Smooth muscle cell (in vitro differentiated cells): ENCODE results near the gene NUDT15. TPM values are rescaled to one million over a fixed set of nuclear protein-coding genes. Genes with fewer than 3 reads are reported as not detected.

Experiments used
- DNase-seq: peaks from one replicate; lab custom pipeline; 2025; ENCODE audit not compliant: unreplicated experiment; lab: John Stamatoyannopoulos, UW
- H2AFZ ChIP-seq: fragments of 200-600 bp; sonication (generic); 2 replicates; pipeline ENCODE4 v1.6.0; 2016; ENCODE audit warnings: antibody characterized with exemption, low read depth, mild to moderate bottlenecking
- H3F3A ChIP-seq: fragments of 200-600 bp; sonication (generic); 2 replicates; pipeline ENCODE4 v1.6.0; 2017; ENCODE audit warnings: antibody characterized with exemption, low read depth
- H3K27ac ChIP-seq: fragments of 200-600 bp; sonication (generic); 2 replicates; pipeline ENCODE4 v1.5.1; 2016; ENCODE audit warnings: low read depth, mild to moderate bottlenecking
- H3K27me3 ChIP-seq: fragments of 200-600 bp; sonication (generic); 2 replicates; pipeline ENCODE4 v1.6.1; 2016; ENCODE audit warnings: low read depth, mild to moderate bottlenecking
- H3K36me3 ChIP-seq: fragments of 200-600 bp; sonication (generic); 2 replicates; pipeline ENCODE4 v1.5.1; 2016; ENCODE audit warnings: low read depth
- H3K4me1 ChIP-seq: fragments of 200-600 bp; sonication (generic); 2 replicates; pipeline ENCODE4 v1.5.1; 2016; ENCODE audit warnings: low read depth
- H3K4me2 ChIP-seq: fragments of 200-600 bp; sonication (generic); 2 replicates; pipeline ENCODE4 v1.6.0; 2016; ENCODE audit warnings: mild to moderate bottlenecking
- H3K4me3 ChIP-seq: fragments of 200-600 bp; sonication (generic); 2 replicates; pipeline ENCODE4 v1.5.1; 2016; ENCODE audit warnings: mild to moderate bottlenecking
- H3K79me2 ChIP-seq: fragments of 200-600 bp; sonication (generic); 2 replicates; pipeline ENCODE4 v1.6.0; 2016; ENCODE audit warnings: low read depth, mild to moderate bottlenecking
- H3K9ac ChIP-seq: fragments of 200-600 bp; sonication (generic); 2 replicates; pipeline ENCODE4 v1.6.0; 2016; ENCODE audit warnings: low read depth
- H3K9me3 ChIP-seq: fragments of 200-600 bp; sonication (generic); replicated peaks from 2 replicates; pipeline ENCODE4 v1.5.1; 2016; ENCODE audit warnings: low read depth
- H4K20me1 ChIP-seq: fragments of 200-600 bp; sonication (generic); 2 replicates; pipeline ENCODE4 v1.6.0; 2016; ENCODE audit warnings: low read depth
- WGBS: methylation state at CpG from one replicate; pipeline ENCODE4 v1.1.7; 2016; ENCODE audit warnings: low lambda C conversion rate; 5-methylcytosine and 5-hydroxymethylcytosine counted together
- polyA plus RNA-seq: library from polyadenylated mRNA; unstranded; fragments of >200 nt; fragmentation: Nextera tagmentation; extraction: Ambion mirVana; gene quantifications from 2 replicates; pipeline ENCODE4 v1.2.1, GENCODE V29; 2016
- total RNA-seq: library from RNA; depleted of rRNA; stranded (reverse); fragments of >200 nt; gene quantifications from 2 replicates; pipeline ENCODE4 v1.2.3, GENCODE V29; 2014
- TF ChIP-seq, protein P1 (sequence below): fragments of 200-600 bp; sonication (generic); IDR thresholded peaks from 2 replicates; pipeline ENCODE4 v1.5.1; 2017; ENCODE audit warnings: borderline replicate concordance, mild to moderate bottlenecking, antibody characterized with exemption; ENCODE audit not compliant: insufficient read depth, poor library complexity, severe bottlenecking

The NUDT15 gene
- total and polyA plus RNA-seq, 2 experiments from 2014 or later: 6.9 to 17.4 TPM

DNA sequence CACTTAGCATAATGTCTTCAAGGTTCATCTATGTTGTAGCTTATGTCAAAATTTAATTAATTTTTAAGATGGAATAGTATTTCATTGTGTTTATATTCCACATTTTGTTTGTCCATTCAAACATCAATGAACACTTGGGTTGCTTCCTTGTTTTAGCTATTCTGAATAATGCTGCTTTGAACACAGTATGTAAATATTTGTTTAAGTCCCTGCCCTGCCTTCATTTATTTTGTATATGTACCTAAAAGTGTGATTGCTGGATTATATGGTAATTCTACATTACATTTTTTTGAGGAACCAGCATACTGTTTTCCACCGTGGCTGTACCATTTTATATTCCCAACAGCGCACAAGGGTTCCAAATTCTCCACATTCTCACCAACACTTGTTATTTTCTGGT, 18.9 kb upstream of the NUDT15 start:
- 97% methylated on average over 2 of the region's 2 CpGs for WGBS
- H3K27ac ChIP-seq: no peak overlapping the region

DNA sequence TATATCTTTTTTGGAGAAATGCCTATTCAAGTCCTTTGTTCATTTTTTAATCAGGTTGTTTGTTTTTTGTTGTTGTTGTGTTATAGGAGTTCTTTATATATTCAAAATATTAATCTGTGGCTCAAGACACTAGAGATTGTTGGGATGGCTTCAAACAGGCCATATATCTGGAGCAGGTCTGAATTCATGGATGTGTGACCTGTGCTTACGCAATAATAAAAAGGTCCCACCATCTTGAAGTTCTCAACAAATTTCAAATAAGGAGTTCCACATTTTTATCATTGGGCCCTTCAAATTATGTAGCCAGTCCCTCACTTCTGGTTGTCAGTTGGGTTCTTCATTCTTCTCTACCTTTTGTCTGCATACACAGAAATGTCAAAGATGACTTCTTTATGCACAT, 17.7 kb upstream of the NUDT15 start:
- 100% methylated on average over 1 of the region's 1 CpG for WGBS
- H3K27ac ChIP-seq: no peak overlapping the region
- no peak overlapping the region for H3K4me2 ChIP-seq
- DNase-seq: no peak
- no peaks in the 10 kb centered on the region for H3K4me1 ChIP-seq
- no peaks in the 10 kb centered on the region for H4K20me1 ChIP-seq
- H3K27me3 ChIP-seq: no peaks in the 10 kb centered on the region
- no peak overlapping the region for H2AFZ ChIP-seq
- no peaks in the 10 kb centered on the region for H3K9me3 ChIP-seq
- no peaks in the 10 kb centered on the region for H3F3A ChIP-seq
- TF ChIP-seq, protein P1, sequence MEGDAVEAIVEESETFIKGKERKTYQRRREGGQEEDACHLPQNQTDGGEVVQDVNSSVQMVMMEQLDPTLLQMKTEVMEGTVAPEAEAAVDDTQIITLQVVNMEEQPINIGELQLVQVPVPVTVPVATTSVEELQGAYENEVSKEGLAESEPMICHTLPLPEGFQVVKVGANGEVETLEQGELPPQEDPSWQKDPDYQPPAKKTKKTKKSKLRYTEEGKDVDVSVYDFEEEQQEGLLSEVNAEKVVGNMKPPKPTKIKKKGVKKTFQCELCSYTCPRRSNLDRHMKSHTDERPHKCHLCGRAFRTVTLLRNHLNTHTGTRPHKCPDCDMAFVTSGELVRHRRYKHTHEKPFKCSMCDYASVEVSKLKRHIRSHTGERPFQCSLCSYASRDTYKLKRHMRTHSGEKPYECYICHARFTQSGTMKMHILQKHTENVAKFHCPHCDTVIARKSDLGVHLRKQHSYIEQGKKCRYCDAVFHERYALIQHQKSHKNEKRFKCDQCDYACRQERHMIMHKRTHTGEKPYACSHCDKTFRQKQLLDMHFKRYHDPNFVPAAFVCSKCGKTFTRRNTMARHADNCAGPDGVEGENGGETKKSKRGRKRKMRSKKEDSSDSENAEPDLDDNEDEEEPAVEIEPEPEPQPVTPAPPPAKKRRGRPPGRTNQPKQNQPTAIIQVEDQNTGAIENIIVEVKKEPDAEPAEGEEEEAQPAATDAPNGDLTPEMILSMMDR: no peak
- H3K79me2 ChIP-seq: no peaks in the 10 kb centered on the region
- no peaks in the 10 kb centered on the region for H3K36me3 ChIP-seq
- H3K4me3 ChIP-seq: no peak overlapping the region
- H3K9ac ChIP-seq: no peak overlapping the region

More for the DNA sequence above, 18.9 kb upstream of the NUDT15 start:
- H3K4me2 ChIP-seq: no peak overlapping the region
- DNase-seq: no peak
- H4K20me1 ChIP-seq: no peaks in the 10 kb centered on the region
- TF ChIP-seq, protein P1: no peak
- H3K79me2 ChIP-seq: no peaks in the 10 kb centered on the region
- no peaks in the 10 kb centered on the region for H3K36me3 ChIP-seq
- no peaks in the 10 kb centered on the region for H3K4me1 ChIP-seq
- no peaks in the 10 kb centered on the region for H3F3A ChIP-seq
- H3K4me3 ChIP-seq: no peak overlapping the region
- H3K9me3 ChIP-seq: no peaks in the 10 kb centered on the region
- H2AFZ ChIP-seq: no peak overlapping the region
- H3K9ac ChIP-seq: no peak overlapping the region
- H3K27me3 ChIP-seq: no peaks in the 10 kb centered on the region

DNA sequence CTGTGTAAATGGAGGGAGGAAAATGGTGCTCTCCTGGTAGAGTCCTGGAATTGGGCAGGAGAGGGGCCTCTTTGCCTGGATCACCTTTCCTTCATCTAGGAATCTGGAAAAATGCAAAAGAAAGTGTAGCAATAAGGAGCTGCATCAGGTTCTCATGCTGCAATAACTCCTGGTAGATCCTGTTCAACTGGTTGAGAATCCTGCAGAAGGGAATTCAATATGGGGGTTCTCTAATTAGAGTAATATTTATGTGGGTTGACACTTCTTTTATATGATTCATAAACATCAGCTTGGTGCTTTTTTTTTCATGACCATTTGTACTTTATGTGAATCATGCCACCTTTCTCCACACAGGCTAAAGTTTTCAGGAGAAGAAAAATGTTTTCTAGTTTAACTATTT, 9.5 kb upstream of the NUDT15 start:
- Histone ChIP-seq H3K4me3 (no peak overlapping the region), H3K9me3 (peaks cover 12% of the 10 kb centered on the region), H3K27me3 (no peaks in the 10 kb centered on the region), H3F3A (no peaks in the 10 kb centered on the region), H3K4me1 (no peaks in the 10 kb centered on the region), H2AFZ (no peak overlapping the region), H3K4me2 (no peak overlapping the region), H3K9ac (no peak overlapping the region), H3K79me2 (no peaks in the 10 kb centered on the region), H3K36me3 (peaks cover 4% of the 10 kb centered on the region), H3K27ac (no peak overlapping the region), H4K20me1 (no peaks in the 10 kb centered on the region)
- no peak for DNase-seq
- TF ChIP-seq, protein P1: no peak

DNA sequence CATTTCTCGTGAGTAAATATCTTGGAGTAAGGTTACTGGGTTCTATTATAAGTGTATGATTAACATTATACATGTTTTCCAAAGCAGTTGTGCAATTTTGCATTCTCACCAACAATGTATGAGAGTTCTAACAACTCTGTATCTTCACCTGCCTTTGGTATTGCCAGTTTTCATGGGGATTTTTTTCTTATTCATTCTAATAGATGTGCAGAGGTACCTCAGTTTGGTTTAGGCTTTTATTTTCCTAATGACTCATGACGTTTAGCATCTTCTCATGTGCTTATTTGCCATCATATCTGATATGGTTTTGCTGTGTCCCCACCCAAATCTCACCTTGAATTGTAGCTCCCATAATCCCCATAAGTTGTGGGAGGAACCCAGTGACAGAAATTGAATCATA, 7.7 kb upstream of the NUDT15 start:
- Histone ChIP-seq H3K4me1 (no peaks in the 10 kb centered on the region), H3F3A (no peaks in the 10 kb centered on the region), H3K27ac (no peak overlapping the region), H4K20me1 (no peaks in the 10 kb centered on the region), H3K9me3 (peaks cover 12% of the 10 kb centered on the region), H2AFZ (no peak overlapping the region), H3K4me3 (no peak overlapping the region), H3K4me2 (no peak overlapping the region), H3K27me3 (no peaks in the 10 kb centered on the region), H3K9ac (no peak overlapping the region), H3K79me2 (no peaks in the 10 kb centered on the region), H3K36me3 (peaks cover 4% of the 10 kb centered on the region)
- WGBS: 98% methylated on average over 2 of the region's 2 CpGs
- no peak for DNase-seq
- TF ChIP-seq, protein P1: no peak
